SU-DHL-6 (cell line): Measurements from ENCODE around the gene PRKAR1B.

ENCODE experiments used
- H2AFZ ChIP-seq: fragments of 200-600 bp; sonication (generic); 2 replicates; pipeline ENCODE4 v1.6.1; 2014; ENCODE audit warnings: low read depth, mild to moderate bottlenecking, moderate library complexity, mixed read lengths, antibody characterized with exemption, low read length; ENCODE audit not compliant: severe bottlenecking
- H3F3A ChIP-seq: fragments of 200-600 bp; shearing (Covaris generic); 2 replicates; pipeline ENCODE4 v1.6.0; 2016; ENCODE audit warnings: antibody characterized with exemption, mild to moderate bottlenecking; ENCODE audit not compliant: insufficient read depth
- H3K27ac ChIP-seq: fragments of 200-600 bp; sonication (generic); 2 replicates; pipeline ENCODE4 v1.5.1; 2016; ENCODE audit warnings: low read depth, mild to moderate bottlenecking, low read length, moderate library complexity, mixed read lengths
- H3K27me3 ChIP-seq: fragments of 200-600 bp; sonication (generic), shearing (Covaris generic); 2 replicates; pipeline ENCODE4 v1.6.0; 2014; ENCODE audit warnings: mild to moderate bottlenecking, low read length
- H3K36me3 ChIP-seq: fragments of 200-600 bp; sonication (generic); 2 replicates; pipeline ENCODE4 v1.6.1; 2014; ENCODE audit warnings: mild to moderate bottlenecking, low read length, mixed read lengths
- H3K4me2 ChIP-seq: fragments of 300-600, 200-600 bp; shearing (Covaris generic), sonication (generic); 2 replicates; pipeline ENCODE4 v1.6.0; 2014; ENCODE audit warnings: low read length, low read depth, mild to moderate bottlenecking; ENCODE audit not compliant: poor library complexity, severe bottlenecking
- H3K4me3 ChIP-seq: fragments of 200-600 bp; sonication (generic); 2 replicates; pipeline ENCODE4 v1.5.1; 2014; ENCODE audit warnings: antibody characterized with exemption, low read length, mild to moderate bottlenecking, mixed read lengths; ENCODE audit not compliant: insufficient read depth, poor library complexity, severe bottlenecking
- H3K79me2 ChIP-seq: fragments of 200-600 bp; sonication (generic); 2 replicates; pipeline ENCODE4 v1.6.1; 2014; ENCODE audit warnings: mild to moderate bottlenecking, low read length, moderate library complexity; ENCODE audit not compliant: insufficient read depth
- H3K9ac ChIP-seq: fragments of 200-600 bp; sonication (generic); 2 replicates; pipeline ENCODE4 v1.7.0; 2014; ENCODE audit warnings: mild to moderate bottlenecking, low read length
- H3K9me2 ChIP-seq: fragments of 200-600 bp; sonication (generic); replicated peaks from 2 replicates; pipeline ENCODE4 v1.6.1; 2014; ENCODE audit warnings: low read length; ENCODE audit not compliant: insufficient read depth
- H3K9me3 ChIP-seq: fragments of 200-600 bp; sonication (generic); 2 replicates; pipeline ENCODE4 v1.6.1; 2014; ENCODE audit warnings: low read length, mixed read lengths; ENCODE audit not compliant: insufficient read depth
- H4K20me1 ChIP-seq: fragments of 200-600 bp; sonication (generic); 2 replicates; pipeline ENCODE4 v1.6.1; 2014; ENCODE audit warnings: low read depth, mild to moderate bottlenecking, antibody characterized with exemption, low read length, moderate library complexity, mixed read lengths
- CTCF ChIP-seq: fragments of 200-600 bp; sonication (generic); IDR thresholded peaks from one replicate; pipeline ENCODE4 v1.5.1; 2017; ENCODE audit warnings: antibody characterized with exemption, mild to moderate bottlenecking, low read length, moderate library complexity; ENCODE audit not compliant: insufficient read depth, poor library complexity, severe bottlenecking
- EZH2phosphoT487 ChIP-seq: fragments of 200-600 bp; sonication (generic), shearing (Covaris generic); conservative IDR thresholded peaks from 2 replicates; pipeline ENCODE4 v1.6.1; 2018; ENCODE audit warnings: mild to moderate bottlenecking, antibody characterized with exemption, low read length, moderate library complexity, mixed read lengths

The PRKAR1B gene

GRCh38 chr7:499853-500485 is 227.1 kb downstream of the PRKAR1B start:
- no peaks in the 10 kb centered on the region for H3K36me3 ChIP-seq
- no peak overlapping the region for H3K27ac ChIP-seq
- no peaks in the 10 kb centered on the region for H4K20me1 ChIP-seq
- H3K9me3 ChIP-seq: no peaks in the 10 kb centered on the region
- no peaks in the 10 kb centered on the region for H3F3A ChIP-seq
- H3K9ac ChIP-seq: no peak overlapping the region
- no peak overlapping the region for H3K4me3 ChIP-seq
- no peaks in the 10 kb centered on the region for H3K79me2 ChIP-seq
- TF ChIP-seq CTCF (no peak), EZH2phosphoT487 (no peak)
- H3K9me2 ChIP-seq: no peaks in the 10 kb centered on the region
- H2AFZ ChIP-seq: no peak overlapping the region
- no peak overlapping the region for H3K4me2 ChIP-seq
- no peaks in the 10 kb centered on the region for H3K27me3 ChIP-seq
